K562 (cell line): ENCODE measurements around the gene SERPINA6. TPM values are rescaled to one million over a fixed set of nuclear protein-coding genes. Genes with fewer than 3 reads are reported as not detected.

Experiments used
- ATAC-seq: fragments of 200-7000 bp; cut with Tn5 transposase; 3 replicates; pipeline ENCODE4 v1.9.1; 2020; ENCODE audit warnings: moderate library complexity
- BruUV-seq: library from RNA; stranded (reverse); fragments of 400-500 nt; replicated peaks from 2 replicates; lab custom pipeline; 2021; lab: Mats Ljungman, UMichigan
- CTCF ChIA-PET: fragments of 300-600 bp; formaldehyde crosslinking; extraction: SDS; loops from one replicate; lab custom pipeline; 2021; ENCODE audit warnings: low intra/inter-chr PET ratio; lab: Yijun Ruan, JAX
- POLR2A ChIA-PET: fragments of 300-600, 350-650 bp; sonication (Branson Sonifier 250); formaldehyde crosslinking; extraction: SDS; loops from one replicate; lab custom pipeline; 2021; ENCODE audit warnings: antibody characterized with exemption, inconsistent platforms; lab: Yijun Ruan, JAX
- DNase-seq, 4 experiments: peaks; one replicate each; pipeline versions ENCODE4 v3.0.0 to v3.0.0-alpha.2; 2011 to 2018; ENCODE audit warnings: low spot score in 3 of 4, mixed read lengths in 3 of 4; ENCODE audit errors: extremely low read depth in 1 of 4
- FAIRE-seq: peaks from 2 replicates; lab custom pipeline; 2011; peaks lifted over from hg19 to GRCh38; lab: Jason Lieb, UNC
- H2AFZ ChIP-seq: 2 replicates; pipeline ENCODE4 v1.6.0; 2011; ENCODE audit warnings: low read depth, low read length, control low read depth, inconsistent platforms
- H3K27ac ChIP-seq: fragments of 200-600 bp; 3 replicates; pipeline ENCODE4 v1.8.0; 2011; ENCODE audit warnings: low read depth, mild to moderate bottlenecking, control low read depth, inconsistent platforms, low read length, moderate library complexity, mixed read lengths; ENCODE audit errors: extremely low read depth
- H3K27me3 ChIP-seq, 2 experiments: fragments of 300-600 bp in 1 of 2; 2 replicates in 1 of 2; 3 replicates in 1 of 2; pipeline versions ENCODE4 v1.6.0 to v1.8.0; 2011; ENCODE audit warnings: inconsistent platforms in 2 of 2, low read length in 2 of 2, mild to moderate bottlenecking in 1 of 2, mixed read lengths in 1 of 2, moderate library complexity in 1 of 2; ENCODE audit not compliant: control insufficient read depth in 2 of 2, insufficient read depth in 2 of 2
- H3K36me3 ChIP-seq: fragments of 300-600 bp; 3 replicates; pipeline ENCODE4 v1.8.0; 2011; ENCODE audit warnings: mild to moderate bottlenecking, low read length, inconsistent platforms; ENCODE audit not compliant: control insufficient read depth, insufficient read depth
- H3K4me1 ChIP-seq, 2 experiments: fragments of 200-600 bp in 1 of 2; replicated peaks in 1 of 2; 2 replicates in 1 of 2; 3 replicates in 1 of 2; pipeline versions ENCODE4 v1.5.1 to v1.8.0; 2011; ENCODE audit warnings: inconsistent platforms in 2 of 2, low read length in 2 of 2, mild to moderate bottlenecking in 1 of 2, mixed read lengths in 1 of 2, moderate library complexity in 1 of 2; ENCODE audit not compliant: control insufficient read depth in 2 of 2, insufficient read depth in 2 of 2
- H3K4me2 ChIP-seq: 2 replicates; pipeline ENCODE4 v1.6.1; 2011; ENCODE audit warnings: low read length, control low read depth, inconsistent platforms, mixed read lengths; ENCODE audit not compliant: insufficient read depth
- H3K4me3 ChIP-seq: fragments of 200-600 bp; sonication (generic), shearing (Covaris generic); 2 replicates; pipeline ENCODE4 v1.5.1; 2016; ENCODE audit warnings: control low read depth, inconsistent platforms
- H3K79me2 ChIP-seq: fragments of 200-600 bp; 3 replicates; pipeline ENCODE4 v1.8.0; 2011; ENCODE audit warnings: low read length, inconsistent platforms; ENCODE audit not compliant: control insufficient read depth, insufficient read depth
- H3K9ac ChIP-seq, 2 experiments: 2 replicates each; pipeline versions ENCODE4 v1.6.0 to v1.6.1; 2011; ENCODE audit warnings: low read depth in 2 of 2, low read length in 2 of 2, control low read depth in 1 of 2, inconsistent platforms in 1 of 2, mild to moderate bottlenecking in 1 of 2, mixed read lengths in 1 of 2; ENCODE audit not compliant: insufficient read depth in 1 of 2
- H3K9me1 ChIP-seq: one replicate; pipeline ENCODE4 v1.6.0; 2011; ENCODE audit warnings: inconsistent platforms, mild to moderate bottlenecking, low read length, moderate library complexity; ENCODE audit not compliant: control insufficient read depth, insufficient read depth
- H3K9me3 ChIP-seq: replicated peaks from 2 replicates; pipeline ENCODE4 v1.5.1; 2011; ENCODE audit warnings: low read depth, low read length, inconsistent platforms; ENCODE audit not compliant: control insufficient read depth, insufficient read depth
- H4K20me1 ChIP-seq: replicated peaks from 2 replicates; pipeline ENCODE4 v1.6.1; 2011; ENCODE audit warnings: low read length, inconsistent platforms, mixed read lengths; ENCODE audit not compliant: control insufficient read depth, insufficient read depth
- CHD2 ChIP-seq: IDR thresholded peaks from 2 replicates; pipeline ENCODE4 v1.6.1; 2011; ENCODE audit warnings: low read depth, low read length
- ERF ChIP-seq: fragments of 450-650 bp; formaldehyde crosslinking; IDR thresholded peaks from 2 replicates; pipeline ENCODE4 v1.4.0; 2020; ENCODE audit warnings: mild to moderate bottlenecking, mixed read lengths
- ESRRA ChIP-seq: fragments of 450-650 bp; IDR thresholded peaks from 2 replicates; pipeline ENCODE4 v1.6.1; 2014; ENCODE audit warnings: low read depth, mild to moderate bottlenecking, moderate library complexity, borderline replicate concordance
- KHSRP ChIP-seq: fragments of 450-650 bp; IDR thresholded peaks from 2 replicates; pipeline ENCODE4 v1.6.1; 2017
- PREB ChIP-seq: sonication (generic); formaldehyde crosslinking; IDR thresholded peaks from 2 replicates; pipeline ENCODE4 v1.8.1; 2023; ENCODE audit warnings: mild to moderate bottlenecking, missing genetic modification reagents
- TEAD2 ChIP-seq: fragments of 450-650 bp; IDR thresholded peaks from 2 replicates; pipeline ENCODE4 v1.6.1; 2016; ENCODE audit warnings: missing genetic modification characterization, control low read depth, missing compliant biosample characterization
- TFAM ChIP-seq: fragments of 250-450 bp; sonication (Bioruptor Pico); conservative IDR thresholded peaks from 2 replicates; pipeline ENCODE4 v1.5.0; 2021; ENCODE audit warnings: mild to moderate bottlenecking, moderate library complexity
- ZC3H8 ChIP-seq: fragments of 450-650 bp; IDR thresholded peaks from 2 replicates; pipeline ENCODE4 v1.6.1; 2017
- ZNF140 ChIP-seq: fragments of 250-450 bp; sonication (Bioruptor Pico); IDR thresholded peaks from 2 replicates; pipeline ENCODE4 v1.8.0; 2021; ENCODE audit warnings: moderate library complexity, mild to moderate bottlenecking, inconsistent platforms
- in situ Hi-C: fragments of 300-500 bp; cut with MboI; formaldehyde crosslinking; loops from 4 replicates; pipeline ENCODE4 v1.15.0; 2018; ENCODE audit warnings: inconsistent platforms, mixed read lengths
- intact Hi-C: fragments of 100-400 bp; cut with micrococcal nuclease; formaldehyde crosslinking; loops from 2 replicates; pipeline ENCODE4 v1.14.2; 2022
- polyA plus RNA-seq, 8 experiments: library from polyadenylated mRNA; depleted of rRNA in 4 of 8; stranded (reverse) in 5 of 8; unstranded in 3 of 8; fragments of >200 nt; fragmentation: Nextera tagmentation in 2 of 8; fragmentation: Illumina TruSeq in 1 of 8; extraction: Ambion mirVana in 2 of 8; extraction: Trizol in 1 of 8; gene quantifications; 2 replicates each; pipeline versions ENCODE4 v1.2.1 to v1.2.3, GENCODE V29; 2011 to 2014; ENCODE audit warnings: inconsistent platforms in 1 of 8, missing spikeins in 1 of 8
- total RNA-seq, 7 experiments: library from RNA; depleted of rRNA in 6 of 7; stranded (reverse); fragments of >200 nt in 6 of 7; fragmentation: Illumina TruSeq in 2 of 7; extraction: Trizol in 2 of 7; gene quantifications; 2 replicates each; pipeline versions ENCODE4 v1.2.1 to v1.2.3, GENCODE V29; 2011 to 2021; ENCODE audit warnings: low replicate concordance in 1 of 7
- TF ChIP-seq, protein P1 (sequence below): fragments of 250-450 bp; sonication (Bioruptor Pico); IDR thresholded peaks from 2 replicates; pipeline ENCODE4 v1.5.0; 2021

The SERPINA6 gene
- total and polyA plus RNA-seq, 9 of the 15 experiments (the other 6 are each of a cell fraction or from before 2014, with no cell fraction given), result not detected

DNA sequence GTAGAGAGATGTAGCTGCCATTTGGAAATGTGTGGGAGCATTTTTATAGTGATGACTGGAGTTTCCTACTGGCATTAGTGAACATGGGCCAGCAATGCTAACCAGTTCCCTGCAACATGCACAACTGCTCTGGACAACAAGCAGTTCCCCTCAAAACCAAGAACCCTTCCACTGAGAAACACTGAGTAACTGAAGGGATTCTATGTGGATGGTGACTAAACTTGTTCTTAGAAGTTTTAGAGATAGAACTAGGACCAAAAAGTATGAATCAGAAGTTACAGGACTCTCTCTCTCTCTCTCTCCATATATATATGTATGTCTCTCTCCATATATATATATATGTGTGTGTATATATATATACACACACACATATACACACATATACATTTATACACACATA is 38.0 kb downstream of the SERPINA6 start:
- POLR2A ChIA-PET, result no interaction called here
- Histone ChIP-seq H3K79me2 (no peaks in the 10 kb centered on the region), H3K4me1 (no peaks in the 10 kb centered on the region), H3K4me2 (no peak overlapping the region), H3K9me1 (no peaks in the 10 kb centered on the region), H3K4me3 (no peak overlapping the region), H4K20me1 (no peaks in the 10 kb centered on the region), H3K9ac (no peak overlapping the region), H3K27ac (no peak overlapping the region), H3K9me3 (no peaks in the 10 kb centered on the region), H3K27me3 (no peaks in the 10 kb centered on the region), H3K36me3 (no peaks in the 10 kb centered on the region), H2AFZ (no peak overlapping the region)
- ATAC-seq (no peak), FAIRE-seq (no peak), DNase-seq (no peak)
- intact Hi-C loops, result no loop called here
- TF ChIP-seq PREB (CRISPR knock-in tag), result no peak
- no peak for TF ChIP-seq ZNF140
- TF ChIP-seq, protein P1, sequence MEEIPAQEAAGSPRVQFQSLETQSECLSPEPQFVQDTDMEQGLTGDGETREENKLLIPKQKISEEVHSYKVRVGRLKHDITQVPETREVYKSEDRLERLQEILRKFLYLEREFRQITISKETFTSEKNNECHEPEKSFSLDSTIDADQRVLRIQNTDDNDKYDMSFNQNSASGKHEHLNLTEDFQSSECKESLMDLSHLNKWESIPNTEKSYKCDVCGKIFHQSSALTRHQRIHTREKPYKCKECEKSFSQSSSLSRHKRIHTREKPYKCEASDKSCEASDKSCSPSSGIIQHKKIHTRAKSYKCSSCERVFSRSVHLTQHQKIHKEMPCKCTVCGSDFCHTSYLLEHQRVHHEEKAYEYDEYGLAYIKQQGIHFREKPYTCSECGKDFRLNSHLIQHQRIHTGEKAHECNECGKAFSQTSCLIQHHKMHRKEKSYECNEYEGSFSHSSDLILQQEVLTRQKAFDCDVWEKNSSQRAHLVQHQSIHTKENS, result no peak
- no peak for TF ChIP-seq KHSRP
- no peak for TF ChIP-seq ESRRA
- no peak for TF ChIP-seq TFAM (CRISPR knock-in tag)
- no peak for TF ChIP-seq ERF (CRISPR knock-in tag)
- TF ChIP-seq CHD2, result no peak
- TF ChIP-seq ZC3H8, result no peak
- no peak for TF ChIP-seq TEAD2
- in situ Hi-C loops, result no loop called here
- CTCF ChIA-PET, result no interaction called here
- no TSS peak for BruUV-seq
